Stimulated activated naive CD8-positive, alpha-beta T cell treated with anti-CD3 and anti-CD28 coated beads, Interleukin-15, amount 100 ng/mL, for 72 hours (primary cell): Measurements from ENCODE around the gene TMEM89.

Experiments used
- ATAC-seq: fragments of 150-1000 bp; cut with Tn5 transposase; 2 replicates; pipeline ENCODE4 v1.10.0; 2021; ENCODE audit warnings: mild to moderate bottlenecking, moderate library complexity
- DNase-seq, 2 donors: peaks; one replicate each; pipeline ENCODE4 v3.0.0; 2021 to 2022
- H3K27ac Mint-ChIP-seq, 2 donors: one replicate each; pipeline ENCODE4 v1.8.0; 2022; ENCODE audit warnings: mild to moderate bottlenecking in 2 of 2, mixed read lengths in 2 of 2, moderate library complexity in 2 of 2
- H3K27me3 Mint-ChIP-seq: one replicate; pipeline ENCODE4 v1.8.0; 2022; ENCODE audit warnings: mixed read lengths
- H3K4me1 Mint-ChIP-seq: one replicate; pipeline ENCODE4 v1.8.0; 2022; ENCODE audit warnings: mild to moderate bottlenecking, mixed read lengths
- H3K4me3 Mint-ChIP-seq, 2 donors: one replicate each; pipeline ENCODE4 v1.8.0; 2022; ENCODE audit warnings: mild to moderate bottlenecking in 2 of 2, mixed read lengths in 2 of 2, moderate library complexity in 1 of 2
- H3K9me3 Mint-ChIP-seq, 2 donors: one replicate each; pipeline ENCODE4 v1.8.0; 2022; ENCODE audit warnings: mixed read lengths in 2 of 2

The TMEM89 gene

GRCh38 chr3:48607519-48607918 is 14.1 kb downstream of the TMEM89 start:
- H3K27me3 Mint-ChIP-seq: no peaks in the 10 kb centered on the region
- no peak overlapping the region for H3K27ac Mint-ChIP-seq
- ATAC-seq (no peak), DNase-seq (no peak)
- peaks cover 16% of the 10 kb centered on the region for H3K4me1 Mint-ChIP-seq
- no peak overlapping the region for H3K4me3 Mint-ChIP-seq
- H3K9me3 Mint-ChIP-seq: no peaks in the 10 kb centered on the region

DNA sequence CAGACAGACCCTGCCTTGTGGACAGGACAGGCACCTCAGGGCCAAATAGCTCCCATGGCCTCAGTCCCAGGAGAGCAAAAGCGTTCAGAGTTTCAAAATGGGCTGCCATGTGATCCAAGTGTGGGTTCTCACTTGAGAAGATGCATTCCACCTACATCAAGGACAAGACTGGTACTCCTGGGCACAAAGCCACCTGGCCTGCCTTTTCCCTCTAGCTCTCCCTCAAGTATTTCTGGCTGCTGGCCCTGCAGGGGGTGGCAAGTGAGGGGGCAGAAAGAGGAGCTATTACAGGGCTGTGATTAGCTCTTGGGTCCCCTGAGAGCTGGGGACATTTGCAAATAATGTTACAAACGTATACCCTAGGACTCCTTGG is 20.0 kb downstream of the TMEM89 start:
- no peaks in the 10 kb centered on the region for H3K9me3 Mint-ChIP-seq
- ATAC-seq: no peak
- H3K27me3 Mint-ChIP-seq: no peaks in the 10 kb centered on the region
- no peak for DNase-seq
- no peak overlapping the region for H3K4me3 Mint-ChIP-seq
- peaks cover 5% of the 10 kb centered on the region for H3K4me1 Mint-ChIP-seq
- H3K27ac Mint-ChIP-seq: no peak overlapping the region

GRCh38 chr3:48600711-48601621 is 20.6 kb downstream of the TMEM89 start:
- DNase-seq: no peak
- Mint-ChIP-seq H3K9me3 (no peaks in the 10 kb centered on the region), H3K27me3 (peaks cover 5% of the 10 kb centered on the region), H3K4me3 (no peak overlapping the region), H3K4me1 (peaks cover 7% of the 10 kb centered on the region), H3K27ac (no peak overlapping the region)
- no peak for ATAC-seq

GRCh38 chr3:48599509-48600285 is 21.9 kb downstream of the TMEM89 start:
- Mint-ChIP-seq H3K9me3 (no peaks in the 10 kb centered on the region), H3K4me3 (no peak overlapping the region), H3K27me3 (peaks cover 18% of the 10 kb centered on the region), H3K27ac (no peak overlapping the region), H3K4me1 (peaks cover 11% of the 10 kb centered on the region)
- DNase-seq (no peak), ATAC-seq (no peak)

DNA sequence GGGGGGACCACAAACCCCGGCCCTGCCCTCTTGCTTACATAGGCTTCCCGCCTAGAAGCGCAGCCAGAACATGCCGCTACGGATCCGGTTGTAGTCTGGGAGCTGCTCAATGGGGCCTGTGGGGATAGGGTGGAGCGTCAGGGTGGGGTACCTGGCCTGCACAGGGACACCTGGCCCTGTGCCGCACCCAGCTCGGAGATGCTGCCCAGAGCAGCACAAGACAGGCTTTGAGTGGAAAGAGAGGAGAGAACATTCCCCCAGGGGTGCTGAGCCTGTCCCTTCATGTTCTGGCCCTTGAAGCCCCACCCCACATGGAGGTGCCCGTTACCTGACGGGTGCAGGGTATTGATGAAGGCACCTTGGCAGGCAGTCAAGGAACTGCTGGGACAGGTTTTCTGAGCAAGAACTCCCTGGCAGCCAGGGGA is 22.5 kb downstream of the TMEM89 start:
- Mint-ChIP-seq H3K9me3 (no peaks in the 10 kb centered on the region), H3K27ac (no peak overlapping the region), H3K4me3 (no peak overlapping the region), H3K27me3 (peaks cover 24% of the 10 kb centered on the region), H3K4me1 (peaks cover 17% of the 10 kb centered on the region)
- ATAC-seq (no peak), DNase-seq (no peak)

DNA sequence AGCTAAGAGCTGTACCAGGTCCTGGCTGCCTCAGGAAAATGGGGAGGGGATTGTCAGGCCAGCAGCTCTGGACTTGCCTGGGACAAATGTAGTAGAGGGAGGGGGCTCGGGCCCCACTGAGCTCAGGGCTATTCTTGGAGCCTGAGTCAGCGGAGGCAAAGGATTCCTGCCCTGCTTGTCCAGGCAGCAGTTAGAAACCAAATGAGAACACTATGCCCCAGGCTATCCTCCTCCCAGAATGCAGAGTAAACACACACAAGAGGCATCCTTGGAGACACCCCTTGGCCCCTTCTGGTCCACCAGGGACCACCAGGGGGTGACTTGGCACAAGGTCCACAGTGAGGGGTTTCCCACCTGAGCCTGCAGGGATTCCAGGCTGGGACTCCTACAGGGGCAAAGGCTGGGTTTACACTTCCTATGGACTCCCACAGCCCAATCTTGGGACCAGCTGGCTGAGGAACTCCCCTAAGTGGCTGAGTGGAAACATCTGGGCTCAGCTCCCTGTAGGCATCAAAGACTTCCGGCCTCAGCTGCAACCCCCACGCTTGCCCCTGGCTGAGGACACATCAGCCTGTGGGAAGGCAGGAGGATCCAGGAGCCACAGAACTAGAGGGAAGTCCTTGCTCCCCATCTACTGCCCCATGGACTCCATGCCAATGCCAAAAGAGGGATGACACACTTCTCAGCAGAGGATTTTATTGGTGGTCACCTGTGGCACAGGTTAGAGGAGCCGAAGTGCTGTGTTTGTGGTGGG is 23.1 kb downstream of the TMEM89 start:
- Mint-ChIP-seq H3K4me1 (peaks cover 17% of the 10 kb centered on the region), H3K27me3 (peaks cover 30% of the 10 kb centered on the region), H3K9me3 (no peaks in the 10 kb centered on the region), H3K27ac (no peak overlapping the region), H3K4me3 (no peak overlapping the region)
- ATAC-seq (no peak), DNase-seq (no peak)

DNA sequence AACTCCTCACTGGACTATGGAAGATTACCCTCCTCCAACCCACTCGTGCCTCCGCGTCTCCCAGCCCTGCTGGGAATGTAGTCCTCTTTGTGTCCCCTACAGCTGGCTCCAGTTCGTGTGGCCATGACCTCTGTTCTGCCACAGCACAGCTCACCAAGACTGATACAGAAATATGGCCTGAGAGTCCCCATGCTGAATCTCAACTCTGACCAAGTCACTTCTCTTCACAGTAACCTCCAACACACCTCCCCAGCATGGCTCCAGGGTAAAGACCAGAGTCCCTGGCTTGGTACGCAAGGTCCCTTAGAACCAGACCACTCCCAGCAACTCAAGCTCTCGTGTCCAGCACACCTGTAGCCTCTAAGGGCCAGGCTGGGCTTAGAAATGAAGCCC is 24.2 kb downstream of the TMEM89 start:
- H3K27me3 Mint-ChIP-seq: peaks cover 41% of the 10 kb centered on the region
- H3K4me3 Mint-ChIP-seq: no peak overlapping the region
- no peak for ATAC-seq
- no peaks in the 10 kb centered on the region for H3K9me3 Mint-ChIP-seq
- H3K27ac Mint-ChIP-seq: no peak overlapping the region
- DNase-seq: no peak
- peaks cover 17% of the 10 kb centered on the region for H3K4me1 Mint-ChIP-seq

GRCh38 chr3:48596676-48597407 is 24.7 kb downstream of the TMEM89 start:
- DNase-seq: no peak
- Mint-ChIP-seq H3K9me3 (no peaks in the 10 kb centered on the region), H3K27me3 (peaks cover 47% of the 10 kb centered on the region), H3K4me3 (no peak overlapping the region), H3K27ac (peak overlapping the region in 1 of 2 donors; percentile 21), H3K4me1 (peaks cover 17% of the 10 kb centered on the region)
- ATAC-seq: peak; percentile 9

DNA sequence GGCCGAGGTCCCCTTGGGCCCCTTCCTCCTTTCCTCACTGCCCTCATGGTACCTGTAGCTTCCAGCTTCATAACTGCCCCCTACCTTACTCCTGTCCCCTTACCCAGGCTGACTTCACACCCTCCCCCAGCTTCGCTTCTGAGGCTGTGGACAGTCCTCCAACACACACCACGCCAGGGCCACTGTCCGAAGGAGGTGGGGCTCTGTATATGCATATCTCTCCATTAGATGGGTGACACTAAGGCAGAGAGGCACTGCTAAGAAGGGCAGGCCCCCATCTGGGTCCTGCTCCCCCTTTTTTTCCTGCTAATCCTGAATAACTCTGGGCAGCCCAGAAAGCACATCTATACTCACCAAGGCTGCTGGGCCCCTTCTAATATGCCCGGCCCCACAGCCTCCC is 25.4 kb downstream of the TMEM89 start:
- no peaks in the 10 kb centered on the region for H3K9me3 Mint-ChIP-seq
- ATAC-seq: no peak

DNA sequence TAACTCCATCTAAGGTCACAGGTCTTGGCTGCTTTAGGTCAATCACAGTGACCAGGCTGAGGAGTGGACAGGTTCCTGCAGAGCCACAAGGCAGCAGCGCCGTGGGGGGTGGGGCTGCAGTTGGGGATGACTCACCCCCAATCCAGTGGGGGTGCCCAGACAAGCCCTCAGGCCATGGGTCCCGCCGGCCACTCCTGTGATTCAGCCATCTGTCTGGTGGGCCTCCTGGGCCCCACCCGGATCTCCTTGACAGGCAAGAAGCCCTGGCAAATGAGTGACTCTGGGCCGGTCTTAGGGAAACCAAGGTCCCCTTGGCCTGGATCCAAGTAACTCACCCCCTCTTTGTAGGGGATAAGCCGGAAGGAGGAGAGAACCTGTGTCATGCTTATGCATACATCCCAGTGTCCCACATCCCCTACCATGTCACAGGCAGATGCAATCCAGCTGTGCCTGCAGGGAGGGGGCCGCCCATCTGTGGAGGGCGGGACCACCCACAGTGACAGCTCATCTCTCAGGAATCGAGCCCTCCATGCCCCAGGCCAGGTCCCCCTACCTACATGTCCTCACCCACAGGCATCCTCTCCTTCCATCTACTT is 25.9 kb downstream of the TMEM89 start:
- H3K9me3 Mint-ChIP-seq: no peaks in the 10 kb centered on the region
- H3K27me3 Mint-ChIP-seq: peaks cover 57% of the 10 kb centered on the region
- ATAC-seq (peak; percentile 6), DNase-seq (no peak)
- peak overlapping the region in 1 of 2 donors; percentile 21 for H3K27ac Mint-ChIP-seq
- peak overlapping the region in 1 of 2 donors; percentile 62 for H3K4me3 Mint-ChIP-seq
- H3K4me1 Mint-ChIP-seq: peaks cover 17% of the 10 kb centered on the region

More for the DNA sequence above, 25.4 kb downstream of the TMEM89 start:
- Mint-ChIP-seq H3K27me3 (peaks cover 52% of the 10 kb centered on the region), H3K4me1 (peaks cover 17% of the 10 kb centered on the region), H3K27ac (peak overlapping the region in 1 of 2 donors; percentile 21), H3K4me3 (peak overlapping the region in 1 of 2 donors; percentile 38)
- DNase-seq: no peak

DNA sequence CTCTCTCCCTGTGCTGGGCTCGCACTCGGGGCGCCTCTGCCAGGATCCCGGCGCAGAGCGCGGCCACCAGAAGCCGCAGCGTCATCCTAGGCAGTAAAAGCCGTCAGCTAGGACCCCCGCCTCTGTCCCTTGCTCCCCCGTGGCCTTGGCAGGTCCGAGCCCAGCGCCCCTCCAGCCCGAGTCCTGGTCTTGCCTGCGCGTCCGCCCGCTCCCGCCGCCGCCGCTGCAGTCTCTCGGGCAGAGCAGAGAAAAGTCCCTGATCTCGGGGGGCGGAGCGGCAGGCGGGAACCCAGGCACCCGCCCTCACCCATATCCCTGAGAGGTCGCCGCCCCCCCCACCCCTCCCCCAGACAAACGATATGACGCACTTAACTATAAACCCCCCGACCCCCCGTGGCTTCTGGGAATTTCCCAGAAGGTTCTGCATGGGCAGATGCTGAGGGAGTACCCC is 26.5 kb downstream of the TMEM89 start, which contains the start of gene COL7A1:
Gene COL7A1 (minus strand): TSS at position 255 of the 451 bp plus-strand sequence. CDS start 170 bp downstream, at position 85.
- Mint-ChIP-seq H3K27ac (peak within 1 kb of the TSS in 1 of 2 donors; percentile 21), H3K4me1 (peaks cover 17% of the 10 kb centered on the region), H3K9me3 (no peaks in the 10 kb centered on the region), H3K27me3 (peaks cover 62% of the 10 kb centered on the region), H3K4me3 (peak within 1 kb of the TSS; percentile 41 to 62)
- DNase-seq (no peak), ATAC-seq (peak; percentile 4)

- no peak for ATAC-seq
- Mint-ChIP-seq H3K27me3 (peaks cover 68% of the 10 kb centered on the region), H3K4me3 (peak overlapping the region; percentile 41 to 62)
Measured at GRCh38 chr3:48594417-48595049, 27.0 kb downstream of the TMEM89 start.

DNA sequence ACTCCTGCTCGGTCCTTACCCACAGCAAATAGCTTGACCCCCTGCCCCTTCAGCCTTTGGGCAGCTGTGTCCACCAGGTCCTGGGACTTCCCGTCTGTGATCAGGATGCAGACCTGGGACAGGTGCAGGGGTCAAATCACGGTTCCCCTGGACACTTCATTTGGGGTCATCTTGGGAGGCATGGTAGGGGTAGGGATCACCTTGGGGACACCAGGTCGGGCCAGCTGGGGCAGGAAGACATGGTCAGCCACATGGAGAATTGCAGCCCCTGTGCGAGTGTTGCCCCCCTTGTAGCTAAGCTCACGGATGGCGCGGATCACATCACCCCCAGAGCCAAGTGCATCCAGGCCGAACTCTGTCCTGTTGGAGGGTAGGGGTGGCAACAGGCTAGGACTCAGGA is 28.2 kb downstream of the TMEM89 start:
- ATAC-seq: no peak
- Mint-ChIP-seq H3K27me3 (peaks cover 80% of the 10 kb centered on the region), H3K4me3 (no peak overlapping the region), H3K27ac (no peak overlapping the region), H3K9me3 (no peaks in the 10 kb centered on the region), H3K4me1 (peaks cover 17% of the 10 kb centered on the region)
- DNase-seq: no peak

More at GRCh38 chr3:48594417-48595049, 27.0 kb downstream of the TMEM89 start:
- Mint-ChIP-seq H3K27ac (no peak overlapping the region), H3K9me3 (no peaks in the 10 kb centered on the region), H3K4me1 (peaks cover 17% of the 10 kb centered on the region)
- DNase-seq: no peak

DNA sequence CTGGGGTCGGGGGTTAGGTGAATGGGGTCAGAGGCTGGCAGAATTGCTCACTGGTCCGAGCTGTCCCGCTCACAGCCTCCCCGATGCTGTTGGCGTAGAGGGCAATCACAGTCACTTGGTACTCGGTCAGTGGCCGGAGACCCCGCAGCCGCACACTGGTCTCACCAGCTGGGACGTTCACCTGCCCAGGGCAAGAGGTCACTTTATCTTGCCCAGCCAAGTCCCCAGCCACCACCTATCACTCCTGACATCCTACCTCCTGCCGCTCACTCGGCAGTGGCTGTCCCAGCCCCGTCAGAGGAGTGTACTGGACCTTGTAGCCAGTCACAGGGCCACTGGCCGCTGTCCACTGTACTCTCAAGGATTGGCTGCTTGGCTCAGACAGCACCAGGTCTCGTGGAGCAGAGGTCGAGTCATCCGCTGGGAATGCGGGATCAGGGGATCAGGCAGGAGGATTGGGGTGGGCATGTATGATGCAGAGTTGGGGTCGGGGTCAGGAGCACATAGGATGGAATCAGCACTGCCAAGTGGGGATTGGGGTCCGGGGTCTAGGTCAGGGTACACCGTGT is 29.0 kb downstream of the TMEM89 start:
- no peak for ATAC-seq
- Mint-ChIP-seq H3K4me3 (no peak overlapping the region), H3K9me3 (no peaks in the 10 kb centered on the region), H3K4me1 (peaks cover 17% of the 10 kb centered on the region), H3K27ac (no peak overlapping the region), H3K27me3 (peaks cover 87% of the 10 kb centered on the region)
- DNase-seq: no peak
